WTC11 (cell line): ENCODE measurements around the gene GSS. TPM values are rescaled to one million over a fixed set of nuclear protein-coding genes. Genes with fewer than 3 reads are reported as not detected.

Source experiments
- ATAC-seq: fragments of 200-7000 bp; cut with Tn5 transposase; 2 replicates; pipeline ENCODE4 v1.10.0; 2021; ENCODE audit warnings: mild to moderate bottlenecking, moderate library complexity
- CTCF ChIA-PET: fragments of 300-600 bp; sonication (Branson Sonifier 250); formaldehyde crosslinking; loops from one replicate; lab custom pipeline; 2021; ENCODE audit warnings: antibody characterized with exemption; lab: Charles Lee
- POLR2A ChIA-PET: fragments of 350-600 bp; sonication (Branson Sonifier 250); formaldehyde crosslinking; loops from one replicate; lab custom pipeline; 2021; ENCODE audit warnings: antibody characterized with exemption; lab: Charles Lee
- DNase-seq: peaks from one replicate; pipeline ENCODE4 v3.0.0; 2021; ENCODE audit warnings: low spot score
- H3K27ac Mint-ChIP-seq: 2 replicates; pipeline ENCODE4 v1.8.0; 2021; ENCODE audit warnings: mixed read lengths
- H3K27me3 Mint-ChIP-seq: 2 replicates; pipeline ENCODE4 v1.8.0; 2021; ENCODE audit warnings: low read depth, mild to moderate bottlenecking, moderate library complexity, mixed read lengths
- H3K36me3 Mint-ChIP-seq: 2 replicates; pipeline ENCODE4 v1.8.0; 2021; ENCODE audit warnings: mixed read lengths
- H3K4me1 Mint-ChIP-seq: 2 replicates; pipeline ENCODE4 v1.8.0; 2022; ENCODE audit warnings: mixed read lengths
- H3K4me3 Mint-ChIP-seq: 2 replicates; pipeline ENCODE4 v1.8.0; 2021; ENCODE audit warnings: mild to moderate bottlenecking, moderate library complexity, mixed read lengths
- H3K9me3 Mint-ChIP-seq: 2 replicates; pipeline ENCODE4 v1.8.0; 2021; ENCODE audit warnings: mixed read lengths
- ATF1 ChIP-seq: sonication (generic); formaldehyde crosslinking; IDR thresholded peaks from 2 replicates; pipeline ENCODE4 v1.8.1; 2023; ENCODE audit warnings: mild to moderate bottlenecking, moderate library complexity, missing genetic modification reagents
- CBFB ChIP-seq: sonication (generic); formaldehyde crosslinking; IDR thresholded peaks from 2 replicates; pipeline ENCODE4 v1.8.1; 2022; ENCODE audit warnings: mild to moderate bottlenecking, low read depth, missing genetic modification reagents
- FOXP4 ChIP-seq: sonication (generic); formaldehyde crosslinking; IDR thresholded peaks from 2 replicates; pipeline ENCODE4 v1.8.0; 2022; ENCODE audit warnings: mild to moderate bottlenecking, missing genetic modification reagents
- KAT7 ChIP-seq: sonication (generic); formaldehyde crosslinking; IDR thresholded peaks from 2 replicates; pipeline ENCODE4 v1.8.1; 2023; ENCODE audit warnings: missing genetic modification reagents, mild to moderate bottlenecking, borderline replicate concordance
- MAX ChIP-seq: sonication (generic); formaldehyde crosslinking; IDR thresholded peaks from 2 replicates; pipeline ENCODE4 v1.8.0; 2022; ENCODE audit warnings: mild to moderate bottlenecking, missing genetic modification reagents
- MLX ChIP-seq: sonication (generic); formaldehyde crosslinking; IDR thresholded peaks from 2 replicates; pipeline ENCODE4 v1.8.1; 2023; ENCODE audit warnings: mild to moderate bottlenecking, missing genetic modification reagents, moderate library complexity
- NFATC4 ChIP-seq: fragments of 250-450 bp; sonication (Bioruptor Pico); IDR thresholded peaks from 2 replicates; pipeline ENCODE4 v1.9.0; 2021; ENCODE audit warnings: mild to moderate bottlenecking
- NFYB ChIP-seq: sonication (generic); formaldehyde crosslinking; conservative IDR thresholded peaks from 2 replicates; pipeline ENCODE4 v1.8.0; 2022; ENCODE audit warnings: low read depth, missing genetic modification reagents
- PRRX2 ChIP-seq: fragments of 250-450 bp; sonication (Bioruptor Pico); IDR thresholded peaks from 2 replicates; pipeline ENCODE4 v1.8.0; 2021; ENCODE audit warnings: mild to moderate bottlenecking
- RORB ChIP-seq: fragments of 250-450 bp; sonication (Bioruptor Pico); IDR thresholded peaks from 2 replicates; pipeline ENCODE4 v1.9.0; 2021; ENCODE audit warnings: mild to moderate bottlenecking
- SOX15 ChIP-seq: fragments of 250-450 bp; sonication (Bioruptor Pico); IDR thresholded peaks from 2 replicates; pipeline ENCODE4 v1.9.0; 2021; ENCODE audit warnings: mild to moderate bottlenecking
- SP1 ChIP-seq: sonication (generic); formaldehyde crosslinking; conservative IDR thresholded peaks from 2 replicates; pipeline ENCODE4 v1.8.1; 2022; ENCODE audit warnings: missing genetic modification reagents
- TCF7 ChIP-seq: sonication (generic); formaldehyde crosslinking; IDR thresholded peaks from 2 replicates; pipeline ENCODE4 v1.8.0; 2022; ENCODE audit warnings: mild to moderate bottlenecking, low read depth, missing genetic modification reagents, moderate library complexity
- TP53 ChIP-seq: sonication (generic); formaldehyde crosslinking; IDR thresholded peaks from 2 replicates; pipeline ENCODE4 v1.8.1; 2023; ENCODE audit warnings: mild to moderate bottlenecking, missing genetic modification reagents
- USF2 ChIP-seq: sonication (generic); formaldehyde crosslinking; IDR thresholded peaks from 2 replicates; pipeline ENCODE4 v1.8.1; 2023; ENCODE audit warnings: mild to moderate bottlenecking, missing genetic modification reagents, moderate library complexity
- ZBTB21 ChIP-seq: sonication (generic); formaldehyde crosslinking; IDR thresholded peaks from 2 replicates; pipeline ENCODE4 v1.8.1; 2023; ENCODE audit warnings: mild to moderate bottlenecking, missing genetic modification reagents, borderline replicate concordance
- ZBTB43 ChIP-seq: sonication (generic); formaldehyde crosslinking; IDR thresholded peaks from 2 replicates; pipeline ENCODE4 v1.8.1; 2023; ENCODE audit warnings: mild to moderate bottlenecking, missing genetic modification reagents
- ZNF138 ChIP-seq: sonication (generic); formaldehyde crosslinking; conservative IDR thresholded peaks from 2 replicates; pipeline ENCODE4 v1.8.1; 2022; ENCODE audit warnings: mild to moderate bottlenecking, moderate library complexity, missing genetic modification reagents
- ZNF219 ChIP-seq: sonication (generic); formaldehyde crosslinking; IDR thresholded peaks from 2 replicates; pipeline ENCODE4 v1.8.0; 2023; ENCODE audit warnings: missing genetic modification reagents, mild to moderate bottlenecking, borderline replicate concordance
- ZNF396 ChIP-seq: fragments of 250-450 bp; sonication (Bioruptor Pico); IDR thresholded peaks from 2 replicates; pipeline ENCODE4 v1.8.0; 2021; ENCODE audit warnings: mild to moderate bottlenecking, moderate library complexity, borderline replicate concordance
- total RNA-seq: library from RNA; stranded (reverse); gene quantifications from 3 replicates; pipeline ENCODE4 v1.2.3, GENCODE V29; 2021
- TF ChIP-seq, protein P1 (sequence below): fragments of 250-450 bp; sonication (Bioruptor Pico); IDR thresholded peaks from 2 replicates; pipeline ENCODE4 v1.9.0; 2021; ENCODE audit warnings: moderate library complexity, mild to moderate bottlenecking, inconsistent platforms, borderline replicate concordance
- TF ChIP-seq, protein P2 (sequence below): sonication (generic); formaldehyde crosslinking; IDR thresholded peaks from 2 replicates; pipeline ENCODE4 v1.8.0; 2023; ENCODE audit warnings: missing genetic modification reagents, mild to moderate bottlenecking, borderline replicate concordance

Gene GSS
- total RNA-seq, 1 experiment from 2014 or later: 47.3 TPM

- ATAC-seq (no peak), DNase-seq (no peak)
- Mint-ChIP-seq H3K36me3 (peaks cover 43% of the 10 kb centered on the region), H3K4me1 (no peaks in the 10 kb centered on the region), H3K4me3 (no peak overlapping the region), H3K9me3 (no peaks in the 10 kb centered on the region), H3K27ac (no peak overlapping the region), H3K27me3 (no peaks in the 10 kb centered on the region)
- ChIA-PET POLR2A (no interaction called here), CTCF (no interaction called here)
- TF ChIP-seq ZNF219 (CRISPR knock-in tag): no peak
- TF ChIP-seq TCF7 (CRISPR knock-in tag): no peak
- TF ChIP-seq ATF1 (CRISPR knock-in tag): no peak
- TF ChIP-seq ZBTB21 (CRISPR knock-in tag): no peak
- TF ChIP-seq PRRX2 (CRISPR knock-in tag): no peak
- TF ChIP-seq KAT7: no peak
- TF ChIP-seq SP1 (CRISPR knock-in tag): no peak
Observed at GRCh38 chr20:34925981-34926380, 29.6 kb downstream of the GSS start.

- Mint-ChIP-seq H3K27me3 (no peaks in the 10 kb centered on the region), H3K27ac (no peak overlapping the region), H3K9me3 (no peaks in the 10 kb centered on the region), H3K4me3 (no peak overlapping the region), H3K4me1 (no peaks in the 10 kb centered on the region), H3K36me3 (peaks cover 42% of the 10 kb centered on the region)
- ATAC-seq (no peak), DNase-seq (no peak)
- CTCF ChIA-PET: no interaction called here
- POLR2A ChIA-PET: no interaction called here
- TF ChIP-seq SOX15 (CRISPR knock-in tag): no peak
- no peak for TF ChIP-seq MLX (CRISPR knock-in tag)
- no peak for TF ChIP-seq USF2 (CRISPR knock-in tag)
- TF ChIP-seq ZBTB43 (CRISPR knock-in tag): no peak
- TF ChIP-seq CBFB (CRISPR knock-in tag): no peak
- TF ChIP-seq, protein P1, sequence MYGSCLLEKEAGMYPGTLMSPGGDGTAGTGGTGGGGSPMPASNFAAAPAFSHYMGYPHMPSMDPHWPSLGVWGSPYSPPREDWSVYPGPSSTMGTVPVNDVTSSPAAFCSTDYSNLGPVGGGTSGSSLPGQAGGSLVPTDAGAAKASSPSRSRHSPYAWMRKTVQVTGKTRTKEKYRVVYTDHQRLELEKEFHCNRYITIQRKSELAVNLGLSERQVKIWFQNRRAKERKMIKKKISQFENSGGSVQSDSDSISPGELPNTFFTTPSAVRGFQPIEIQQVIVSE (CRISPR knock-in tag): no peak
- no peak for TF ChIP-seq NFATC4
- no peak for TF ChIP-seq TP53 (CRISPR knock-in tag)
- no peak for TF ChIP-seq NFYB (CRISPR knock-in tag)
- no peak for TF ChIP-seq MAX
- no peak for TF ChIP-seq RORB (CRISPR knock-in tag)
- TF ChIP-seq, protein P2, sequence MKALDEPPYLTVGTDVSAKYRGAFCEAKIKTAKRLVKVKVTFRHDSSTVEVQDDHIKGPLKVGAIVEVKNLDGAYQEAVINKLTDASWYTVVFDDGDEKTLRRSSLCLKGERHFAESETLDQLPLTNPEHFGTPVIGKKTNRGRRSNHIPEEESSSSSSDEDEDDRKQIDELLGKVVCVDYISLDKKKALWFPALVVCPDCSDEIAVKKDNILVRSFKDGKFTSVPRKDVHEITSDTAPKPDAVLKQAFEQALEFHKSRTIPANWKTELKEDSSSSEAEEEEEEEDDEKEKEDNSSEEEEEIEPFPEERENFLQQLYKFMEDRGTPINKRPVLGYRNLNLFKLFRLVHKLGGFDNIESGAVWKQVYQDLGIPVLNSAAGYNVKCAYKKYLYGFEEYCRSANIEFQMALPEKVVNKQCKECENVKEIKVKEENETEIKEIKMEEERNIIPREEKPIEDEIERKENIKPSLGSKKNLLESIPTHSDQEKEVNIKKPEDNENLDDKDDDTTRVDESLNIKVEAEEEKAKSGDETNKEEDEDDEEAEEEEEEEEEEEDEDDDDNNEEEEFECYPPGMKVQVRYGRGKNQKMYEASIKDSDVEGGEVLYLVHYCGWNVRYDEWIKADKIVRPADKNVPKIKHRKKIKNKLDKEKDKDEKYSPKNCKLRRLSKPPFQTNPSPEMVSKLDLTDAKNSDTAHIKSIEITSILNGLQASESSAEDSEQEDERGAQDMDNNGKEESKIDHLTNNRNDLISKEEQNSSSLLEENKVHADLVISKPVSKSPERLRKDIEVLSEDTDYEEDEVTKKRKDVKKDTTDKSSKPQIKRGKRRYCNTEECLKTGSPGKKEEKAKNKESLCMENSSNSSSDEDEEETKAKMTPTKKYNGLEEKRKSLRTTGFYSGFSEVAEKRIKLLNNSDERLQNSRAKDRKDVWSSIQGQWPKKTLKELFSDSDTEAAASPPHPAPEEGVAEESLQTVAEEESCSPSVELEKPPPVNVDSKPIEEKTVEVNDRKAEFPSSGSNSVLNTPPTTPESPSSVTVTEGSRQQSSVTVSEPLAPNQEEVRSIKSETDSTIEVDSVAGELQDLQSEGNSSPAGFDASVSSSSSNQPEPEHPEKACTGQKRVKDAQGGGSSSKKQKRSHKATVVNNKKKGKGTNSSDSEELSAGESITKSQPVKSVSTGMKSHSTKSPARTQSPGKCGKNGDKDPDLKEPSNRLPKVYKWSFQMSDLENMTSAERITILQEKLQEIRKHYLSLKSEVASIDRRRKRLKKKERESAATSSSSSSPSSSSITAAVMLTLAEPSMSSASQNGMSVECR (CRISPR knock-in tag): no peak
- TF ChIP-seq ZNF138 (CRISPR knock-in tag): no peak
- TF ChIP-seq ZNF396 (CRISPR knock-in tag): no peak
- no peak for TF ChIP-seq FOXP4 (CRISPR knock-in tag)
- no peak for TF ChIP-seq ATF1 (CRISPR knock-in tag)
Observed at GRCh38 chr20:34925341-34925740, 30.3 kb downstream of the GSS start.
